OCI-M1 (cell line): ENCODE measurements around the gene TXNRD2.

Experiments used
- DNase-seq: peaks from one replicate; lab custom pipeline; 2025; lab: John Stamatoyannopoulos, UW

TXNRD2 gene

DNA sequence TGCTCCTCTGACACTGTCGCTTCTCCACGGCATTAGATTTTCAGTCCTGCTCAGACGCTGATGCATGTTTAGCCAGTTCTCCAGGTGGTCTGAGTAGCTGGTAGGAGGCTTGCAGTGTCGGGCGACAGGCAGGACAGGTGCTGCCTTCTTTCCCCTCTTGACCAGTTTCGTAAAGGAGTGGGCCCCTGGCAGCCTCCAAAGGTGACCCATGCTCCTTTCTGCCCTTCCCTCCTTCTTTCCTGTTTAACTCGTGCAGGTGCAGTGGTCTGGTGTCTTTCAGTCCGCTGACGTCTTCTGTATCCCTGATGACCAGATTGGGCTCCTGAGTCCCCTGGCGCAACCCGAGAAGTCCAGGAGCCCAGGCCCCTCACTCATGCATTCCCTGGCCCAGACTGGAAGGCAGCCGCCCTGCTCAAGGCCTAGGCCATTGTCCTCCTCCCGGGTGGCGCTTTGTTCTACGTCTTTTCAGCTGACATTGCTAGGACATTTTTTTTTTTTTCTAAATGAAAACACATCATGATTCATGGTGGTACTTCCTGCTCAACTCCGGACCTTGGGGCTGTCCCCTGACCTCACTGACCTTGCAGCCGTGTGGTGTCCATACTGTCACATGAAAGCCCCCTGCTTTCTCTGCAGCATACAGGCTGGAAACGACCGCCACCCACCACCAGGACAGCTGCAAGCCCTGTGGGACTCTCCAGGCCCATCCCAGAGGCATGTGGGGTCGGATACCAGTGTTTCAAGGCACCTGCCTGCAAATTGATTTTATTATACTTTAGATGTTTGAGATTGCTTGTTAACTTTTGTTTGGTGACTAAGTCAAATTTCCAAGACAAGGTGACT lies 25.5 kb upstream of the TXNRD2 start:
- DNase-seq: no peak

DNA sequence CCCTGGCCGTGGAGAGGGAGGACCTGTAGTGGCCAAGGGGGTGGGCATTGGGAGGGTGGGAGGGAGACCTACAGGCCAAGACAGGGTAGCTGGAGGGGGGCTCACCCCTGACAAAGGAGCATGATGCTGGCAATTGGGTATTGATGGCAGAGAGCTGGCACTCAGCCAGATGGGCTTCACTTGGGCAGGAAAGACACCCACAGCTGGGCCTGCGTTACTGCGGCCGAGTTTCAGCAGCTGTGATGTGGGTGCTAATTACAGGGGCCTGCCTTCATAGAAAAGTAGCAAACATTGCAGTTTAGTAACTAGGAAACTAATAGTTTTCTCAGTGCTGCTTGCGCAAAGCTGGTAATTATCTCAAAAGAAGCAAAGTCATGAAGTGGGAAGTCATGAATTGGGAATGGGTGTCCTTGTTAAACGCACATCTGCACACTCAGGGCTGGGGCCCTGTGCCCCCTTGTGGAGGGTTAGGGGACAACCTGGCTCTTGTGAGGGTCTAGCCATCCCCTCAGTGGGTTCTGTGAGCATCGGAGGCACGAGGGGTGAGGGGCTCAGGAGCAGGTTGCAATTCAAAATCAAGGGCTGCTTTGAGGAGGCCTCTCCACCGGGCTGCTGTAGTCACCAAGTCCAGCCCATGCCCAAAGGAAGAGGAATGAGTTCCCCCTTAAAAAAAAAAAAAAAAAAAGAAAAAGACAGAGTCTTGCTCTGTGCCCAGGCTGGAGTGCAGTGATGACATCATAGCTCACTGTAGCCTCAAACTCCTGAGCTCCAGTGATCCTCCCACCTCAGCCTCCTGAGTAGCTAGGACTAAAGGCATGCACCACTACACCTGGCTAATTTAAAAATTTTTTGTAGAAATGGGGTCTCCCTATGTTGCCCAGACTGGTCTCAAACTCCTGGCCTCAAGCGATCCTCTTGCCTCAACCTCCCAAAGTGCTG lies 24.4 kb upstream of the TXNRD2 start:
- peak; percentile 53 for DNase-seq

DNA sequence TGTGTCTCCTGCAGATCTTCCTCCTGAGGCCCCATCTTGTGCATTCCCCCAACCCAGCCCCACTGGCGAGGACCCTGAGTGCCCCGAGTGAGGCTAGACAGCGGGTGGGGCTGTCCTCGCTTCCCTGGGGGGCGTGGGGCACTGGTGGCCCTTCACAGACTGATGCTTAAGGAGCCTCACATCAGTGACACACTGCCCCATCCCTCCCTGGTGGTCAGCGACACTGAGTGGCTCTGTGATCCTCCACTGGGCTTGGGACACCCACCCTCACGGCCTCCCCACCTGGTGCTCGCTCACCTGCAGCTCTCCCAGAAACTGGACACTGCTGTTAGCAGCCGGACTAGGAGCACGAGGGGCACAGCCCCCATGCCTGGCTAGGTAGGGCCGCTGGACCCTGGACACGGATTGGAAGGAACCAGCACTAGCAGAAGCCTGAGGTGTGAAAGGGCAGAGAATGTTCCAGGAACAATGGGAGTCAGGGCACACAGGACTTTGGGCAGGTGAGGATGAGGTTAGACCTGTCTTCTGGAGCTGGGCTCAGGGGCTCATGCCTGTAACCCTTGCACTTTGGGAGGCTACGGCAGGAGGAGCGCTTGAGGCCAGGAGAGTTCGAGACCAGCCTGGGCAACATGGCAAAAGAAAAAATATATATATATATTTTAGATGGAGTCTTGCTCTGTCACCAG lies 23.2 kb upstream of the TXNRD2 start:
- DNase-seq: no peak

DNA sequence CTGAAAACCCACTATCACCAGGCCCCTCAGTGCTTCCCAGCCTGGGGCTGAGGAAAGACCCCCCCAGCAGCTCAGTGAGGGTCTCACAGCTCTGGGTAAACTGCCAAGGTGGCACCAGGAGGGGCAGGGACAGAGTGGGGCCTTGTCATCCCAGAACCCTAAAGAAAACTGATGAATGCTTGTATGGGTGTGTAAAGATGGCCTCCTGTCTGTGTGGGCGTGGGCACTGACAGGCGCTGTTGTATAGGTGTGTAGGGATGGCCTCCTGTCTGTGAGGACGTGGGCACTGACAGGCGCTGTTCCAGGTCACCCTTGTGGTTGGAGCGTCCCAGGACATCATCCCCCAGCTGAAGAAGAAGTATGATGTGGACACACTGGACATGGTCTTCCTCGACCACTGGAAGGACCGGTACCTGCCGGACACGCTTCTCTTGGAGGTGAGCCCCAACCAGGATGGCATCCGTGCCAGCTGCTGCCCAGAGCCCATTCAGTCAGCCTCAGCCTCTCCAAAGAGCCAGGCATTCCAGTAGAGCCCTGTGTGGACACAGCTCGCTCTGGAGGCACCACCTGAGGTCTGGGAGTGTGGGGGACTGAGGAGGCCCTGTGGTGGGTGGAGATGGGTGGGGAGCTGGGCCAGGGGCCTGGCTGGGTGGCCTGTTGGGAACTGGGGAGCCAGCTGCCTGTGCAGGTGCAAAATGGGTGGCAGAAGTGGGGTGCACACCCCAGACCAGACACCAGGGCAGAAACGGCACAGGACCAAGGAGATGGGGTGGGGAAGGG lies 22.4 kb upstream of the TXNRD2 start:
- DNase-seq: no peak

DNA sequence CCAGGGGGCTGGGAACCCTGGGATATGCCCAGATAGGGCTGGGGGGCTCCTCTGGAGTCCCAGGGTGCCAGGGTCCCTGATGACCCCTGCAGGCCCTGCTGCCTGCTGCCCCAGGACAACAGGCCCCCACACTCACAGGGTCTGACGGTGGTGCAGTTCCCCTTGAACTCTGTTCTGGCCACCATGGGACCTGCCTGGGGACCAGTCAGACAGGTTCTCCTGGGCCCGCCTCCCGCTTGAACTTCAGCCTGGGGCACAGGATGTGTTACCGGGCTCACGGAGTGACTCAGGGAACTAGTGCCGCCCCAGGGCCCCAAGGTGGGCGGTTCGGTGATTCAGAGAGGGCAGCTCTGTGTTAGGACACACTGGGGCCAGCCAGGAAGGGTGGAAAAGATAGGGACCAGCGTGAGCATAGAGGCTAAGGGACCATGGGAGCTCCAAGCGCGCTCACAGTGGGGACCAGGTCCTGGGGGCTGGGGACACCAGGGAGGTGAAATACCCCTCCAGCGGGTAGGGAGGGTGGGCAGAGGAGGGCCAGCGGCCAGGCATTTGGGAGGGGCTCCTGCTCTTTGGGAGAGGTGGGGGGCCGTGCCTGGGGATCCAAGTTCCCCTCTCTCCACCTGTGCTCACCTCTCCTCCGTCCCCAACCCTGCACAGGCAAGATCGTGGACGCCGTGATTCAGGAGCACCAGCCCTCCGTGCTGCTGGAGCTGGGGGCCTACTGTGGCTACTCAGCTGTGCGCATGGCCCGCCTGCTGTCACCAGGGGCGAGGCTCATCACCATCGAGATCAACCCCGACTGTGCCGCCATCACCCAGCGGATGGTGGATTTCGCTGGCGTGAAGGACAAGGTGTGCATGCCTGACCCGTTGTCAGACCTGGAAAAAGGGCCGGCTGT lies 21.5 kb upstream of the TXNRD2 start:
- no peak for DNase-seq

DNA sequence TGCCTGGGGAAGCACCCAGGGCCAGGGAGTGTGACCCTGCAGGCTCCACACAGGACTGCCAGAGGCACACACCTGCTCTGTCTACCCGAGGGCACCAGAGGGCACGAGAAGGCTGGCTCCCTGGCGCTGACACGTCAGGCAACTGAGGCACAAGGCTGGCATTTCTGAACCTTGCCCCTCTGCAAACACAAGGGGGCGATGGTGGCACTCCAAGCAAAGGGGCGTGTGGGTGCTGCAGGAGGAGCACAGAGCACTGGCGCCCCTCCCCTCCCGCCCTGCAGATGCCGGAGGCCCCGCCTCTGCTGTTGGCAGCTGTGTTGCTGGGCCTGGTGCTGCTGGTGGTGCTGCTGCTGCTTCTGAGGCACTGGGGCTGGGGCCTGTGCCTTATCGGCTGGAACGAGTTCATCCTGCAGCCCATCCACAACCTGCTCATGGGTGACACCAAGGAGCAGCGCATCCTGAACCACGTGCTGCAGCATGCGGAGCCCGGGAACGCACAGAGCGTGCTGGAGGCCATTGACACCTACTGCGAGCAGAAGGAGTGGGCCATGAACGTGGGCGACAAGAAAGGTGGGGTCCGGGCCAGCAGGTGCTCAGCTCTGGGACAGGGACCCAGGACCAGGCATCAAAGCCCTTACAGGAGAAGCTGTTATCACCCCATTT lies 20.8 kb upstream of the TXNRD2 start:
- DNase-seq: peak; percentile 63

DNA sequence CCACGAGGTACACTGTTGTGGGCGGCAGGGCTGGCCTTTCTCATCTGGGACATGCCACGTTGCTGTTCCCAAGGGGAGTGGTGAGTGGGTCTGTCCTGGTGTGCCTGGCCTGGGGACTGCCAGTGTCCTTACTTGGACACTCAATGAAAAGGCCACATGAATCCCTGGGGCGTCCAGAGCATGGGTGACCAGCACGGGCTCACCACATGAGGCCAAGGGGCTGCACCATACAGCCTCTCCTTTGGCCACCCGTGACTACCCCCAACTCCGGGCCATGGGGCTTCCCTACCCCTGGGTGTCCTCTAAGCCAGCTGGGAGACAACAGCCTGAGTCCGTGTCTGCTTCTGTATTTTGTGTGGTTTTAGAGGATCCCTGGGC lies 20.2 kb upstream of the TXNRD2 start:
- no peak for DNase-seq

DNA sequence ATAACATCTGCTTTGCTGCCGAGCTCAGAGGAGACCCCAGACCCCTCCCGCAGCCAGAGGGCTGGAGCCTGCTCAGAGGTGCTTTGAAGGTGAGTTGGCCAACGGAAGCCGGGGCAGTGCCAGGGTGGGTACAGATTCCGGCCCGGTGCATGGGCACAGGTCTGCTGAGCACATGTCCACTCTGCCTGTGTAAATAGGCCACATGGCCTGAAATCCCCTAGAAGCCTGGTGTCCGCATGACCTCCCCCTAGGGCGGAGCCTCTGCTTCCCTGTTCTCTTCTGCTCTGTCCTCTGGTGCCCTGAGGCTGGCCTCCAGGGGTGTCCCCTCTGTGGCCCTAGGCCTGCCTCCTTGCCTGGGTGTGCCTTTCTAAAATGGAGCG lies 19.6 kb upstream of the TXNRD2 start:
- DNase-seq: no peak

DNA sequence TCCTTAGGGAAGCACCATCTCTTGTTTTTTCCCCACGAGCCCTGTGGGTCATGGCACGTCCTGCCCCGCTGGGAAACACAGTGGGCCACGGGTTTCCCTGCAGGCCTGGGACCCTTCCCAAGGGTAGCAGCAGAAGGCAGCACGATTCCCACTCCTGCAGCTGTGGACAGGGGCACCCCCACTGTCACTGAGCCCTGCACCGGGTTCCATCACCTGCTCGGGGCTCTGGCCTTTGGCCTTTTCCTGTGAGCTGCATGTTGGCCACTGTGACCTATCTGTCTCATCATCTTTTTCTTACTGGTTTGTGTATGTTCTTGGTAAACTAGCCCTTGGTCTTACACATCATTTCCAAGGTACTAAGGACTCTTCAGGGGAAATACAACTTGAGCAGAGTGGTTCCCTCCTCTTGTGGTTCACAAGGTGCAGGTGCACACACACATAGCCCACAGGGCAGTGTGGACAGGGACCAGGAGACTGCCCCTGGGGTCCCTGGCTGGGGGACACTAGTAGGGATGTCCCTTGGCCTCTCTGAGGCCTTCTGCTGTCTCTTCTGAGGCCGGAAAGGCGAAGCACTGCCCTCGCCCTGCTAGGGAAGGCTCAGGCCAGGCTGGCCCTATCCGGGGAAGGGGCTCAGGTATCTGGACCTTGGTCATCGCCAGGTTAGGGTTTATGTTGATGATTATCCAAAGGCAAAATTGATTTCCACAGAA lies 19.0 kb upstream of the TXNRD2 start:
- DNase-seq: no peak

DNA sequence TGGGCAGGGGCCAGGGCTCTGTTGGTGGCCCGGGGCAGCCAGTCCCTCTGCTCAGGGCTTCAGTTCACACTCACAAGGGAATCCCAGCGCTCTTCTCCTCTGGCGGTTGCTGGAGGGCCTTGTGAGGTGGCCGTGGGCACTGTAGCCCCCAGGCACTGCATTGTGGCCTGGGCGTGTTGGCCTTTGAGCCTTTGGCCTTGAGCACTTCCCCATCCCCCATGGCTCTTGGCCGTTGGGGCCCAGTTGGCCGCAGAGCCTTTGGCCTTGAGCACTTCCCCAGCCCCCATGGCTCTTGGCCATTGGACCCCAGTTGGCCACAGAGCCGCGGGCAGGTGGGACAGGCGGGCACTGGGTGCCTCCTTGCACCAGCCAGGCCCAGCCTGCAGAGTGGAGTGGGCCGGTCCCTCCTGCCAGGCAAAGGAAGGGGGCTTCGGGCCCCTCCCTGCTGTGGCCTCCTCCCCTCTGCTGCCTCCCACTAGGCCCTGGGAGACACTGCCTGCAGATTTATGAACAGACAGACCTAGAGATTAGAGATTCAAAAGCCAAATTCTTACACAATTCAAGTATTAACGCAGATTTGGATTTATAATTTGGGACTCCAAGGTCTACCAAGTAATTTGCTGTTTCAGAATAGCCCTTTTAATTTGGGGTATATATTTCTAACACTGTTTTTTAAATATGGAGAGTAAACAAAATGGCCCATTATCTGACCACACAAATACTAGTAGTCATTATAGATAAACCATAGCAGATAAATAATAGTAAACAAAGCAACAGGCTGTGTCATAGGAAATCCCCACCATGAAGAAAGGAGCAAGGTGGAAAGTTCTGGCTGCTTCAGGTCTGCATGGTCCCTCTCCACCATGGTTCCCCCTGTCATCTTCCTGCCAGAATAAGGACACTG lies 18.2 kb upstream of the TXNRD2 start:
- no peak for DNase-seq

DNA sequence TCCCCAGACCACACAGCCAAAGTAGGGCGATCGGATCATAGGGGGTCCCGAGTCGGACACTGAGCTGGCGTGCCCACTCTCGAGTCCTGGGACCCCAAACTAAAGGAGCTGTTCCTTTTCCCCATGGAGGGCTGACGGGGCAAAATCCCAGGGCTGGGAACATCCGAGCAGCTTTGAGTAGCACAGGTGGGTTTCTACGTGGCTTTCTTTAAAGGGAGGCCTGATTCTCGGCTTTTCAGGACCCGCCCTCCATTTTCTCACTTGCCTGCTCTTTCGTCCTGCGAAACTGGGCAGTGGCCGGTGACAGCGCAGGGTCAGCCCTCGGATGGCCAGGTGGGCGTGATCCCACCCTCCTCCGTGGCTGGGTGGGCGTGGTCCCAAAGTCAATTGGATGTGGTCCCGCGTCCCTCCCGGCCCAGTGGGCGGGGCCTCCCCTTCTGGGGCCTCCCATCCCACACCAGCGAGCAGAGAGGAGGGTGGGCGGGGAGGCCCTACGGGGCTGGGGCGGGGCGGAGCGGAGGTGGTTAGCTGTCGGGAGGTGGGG lies 17.5 kb upstream of the TXNRD2 start:
- no peak for DNase-seq

DNA sequence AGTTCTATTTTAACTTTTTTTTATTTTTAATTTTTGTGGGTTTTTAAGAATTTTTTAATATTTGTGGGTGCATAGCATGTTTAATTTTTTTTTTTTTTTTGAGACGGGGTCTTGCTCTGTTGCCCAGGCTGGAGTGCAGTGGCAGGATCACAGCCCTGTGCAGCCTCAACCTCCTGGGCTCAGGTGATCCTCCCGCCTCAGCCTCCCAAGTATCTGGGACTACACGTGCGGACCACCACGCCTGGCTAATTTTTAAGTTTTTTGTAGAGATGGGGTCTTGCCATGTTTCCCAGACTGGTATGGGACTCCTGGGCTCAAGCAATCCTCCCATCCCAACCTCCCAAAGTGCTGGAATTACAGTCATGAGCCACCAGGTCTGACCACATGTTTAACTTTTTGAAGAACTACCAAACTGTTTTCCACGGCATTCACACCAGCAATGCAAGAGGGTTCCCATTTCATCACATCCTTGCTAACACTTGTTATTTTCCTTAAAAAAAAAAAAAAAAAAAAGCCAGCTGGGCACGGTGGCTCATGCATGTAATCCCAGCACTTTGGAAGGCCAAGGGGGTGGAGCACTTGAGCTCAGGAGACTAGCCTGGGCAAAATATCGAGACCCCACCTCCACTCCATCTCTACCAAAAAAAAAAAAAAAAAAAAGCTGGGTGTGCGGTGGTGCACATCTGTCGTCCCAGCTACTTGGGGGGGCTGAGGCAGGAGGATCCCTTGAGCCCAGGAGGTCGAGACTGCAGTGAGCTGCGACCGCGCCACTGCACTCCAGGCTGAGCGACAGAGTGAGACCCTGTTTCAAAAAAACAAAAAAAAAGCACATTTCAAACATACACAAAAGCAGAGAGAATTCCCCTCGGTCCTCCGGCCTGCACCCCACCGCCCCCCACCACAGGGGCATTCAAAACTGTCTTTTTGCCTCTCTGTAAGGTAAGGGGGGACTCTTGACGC lies 16.7 kb upstream of the TXNRD2 start:
- DNase-seq: no peak

DNA sequence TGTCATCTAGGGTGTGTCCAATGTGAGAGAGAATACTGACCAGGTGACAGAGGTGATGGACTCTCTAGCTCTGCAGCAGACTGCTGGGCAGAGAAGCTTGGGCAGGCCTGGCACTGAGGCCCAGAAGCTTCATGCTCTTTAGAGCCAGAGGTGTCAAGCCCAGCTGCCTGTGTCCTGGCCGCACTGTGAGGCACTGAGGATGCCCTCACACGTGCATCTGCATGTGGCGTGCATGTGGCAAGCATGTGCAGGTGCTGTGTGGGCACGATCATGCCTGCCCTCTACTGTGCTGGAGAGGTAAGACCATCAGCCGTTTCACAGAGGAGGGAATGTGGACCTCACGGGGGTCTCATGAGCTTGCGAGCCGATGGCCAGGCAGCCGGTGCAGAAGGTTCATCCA lies 15.8 kb upstream of the TXNRD2 start:
- DNase-seq: no peak

DNA sequence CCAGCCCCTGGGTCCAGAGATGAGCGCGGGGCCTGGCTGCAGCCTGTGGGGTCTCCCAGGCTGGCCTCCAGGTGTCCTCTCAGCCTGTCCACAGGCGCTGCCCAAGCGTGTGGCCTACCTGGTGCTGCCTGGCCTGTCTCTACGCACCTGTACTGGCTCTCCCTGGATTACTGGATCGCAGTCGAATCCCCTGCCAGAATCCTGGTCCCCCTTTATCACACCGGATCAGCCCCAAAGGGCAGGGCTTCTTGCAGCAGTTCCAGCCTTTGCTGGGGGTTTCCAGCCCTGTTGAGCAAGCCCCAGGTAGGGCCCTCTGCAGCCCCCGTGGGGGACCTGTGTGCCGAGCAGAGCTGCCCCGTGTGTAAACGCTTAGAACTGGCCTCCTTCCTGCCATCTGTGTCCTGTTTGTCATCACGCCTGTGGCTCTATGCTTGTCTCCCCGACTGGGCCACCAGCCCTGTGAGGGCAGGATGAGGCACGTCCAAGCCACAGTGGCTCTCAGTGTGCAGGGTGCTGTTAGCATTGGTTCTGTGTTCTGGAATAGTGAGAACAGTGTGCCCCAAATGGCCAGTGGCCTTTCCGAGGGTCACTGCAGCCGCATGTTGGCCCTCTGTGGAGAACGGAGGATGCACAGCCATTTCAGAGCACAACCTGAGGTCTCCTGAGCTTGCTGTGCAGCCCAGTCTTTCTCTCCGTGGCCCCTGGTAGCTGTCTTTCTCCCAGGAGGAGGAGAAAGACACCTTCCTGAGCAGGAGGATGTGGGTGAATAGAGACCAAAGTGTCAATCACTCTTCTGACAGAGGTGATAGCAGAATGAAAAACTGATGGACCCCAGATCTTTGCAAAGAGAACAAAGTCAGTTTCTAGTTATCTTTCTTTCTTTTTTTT lies 13.9 kb upstream of the TXNRD2 start:
- DNase-seq: no peak

DNA sequence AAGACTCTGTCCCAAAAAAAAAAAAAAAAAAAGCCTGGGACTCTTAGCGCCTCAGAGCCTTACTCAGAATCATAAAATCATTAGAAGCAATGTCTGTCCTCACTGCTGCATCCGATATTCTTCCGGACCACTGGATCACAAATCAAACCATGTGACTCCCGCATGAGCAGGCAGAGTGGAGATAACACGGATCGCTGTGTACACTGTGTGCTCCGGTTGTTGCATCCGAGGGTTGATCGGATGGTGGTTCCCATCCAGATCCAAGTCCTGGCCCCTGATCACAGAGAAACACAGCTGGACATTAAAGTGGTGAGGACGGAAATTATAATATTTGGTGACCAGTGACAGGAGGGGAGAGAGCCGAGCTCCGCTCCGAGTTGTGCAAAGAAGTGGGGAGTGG lies 9.7 kb upstream of the TXNRD2 start:
- no peak for DNase-seq
